IMR-90 (cell line): ENCODE data around the gene RPS15. TPM values are rescaled to one million over a fixed set of nuclear protein-coding genes. Genes with fewer than 3 reads are reported as not detected.
A peak's percentile ranks its signal among the peaks of the same experiment; 100 is the strongest.

Experiments
- ATAC-seq: fragments of 200-7000 bp; cut with Tn5 transposase; 2 replicates; pipeline ENCODE4 v1.9.1; 2020; ENCODE audit warnings: low read depth, mild to moderate bottlenecking, moderate library complexity
- BruUV-seq: library from RNA; stranded (reverse); fragments of 400-500 nt; replicated peaks from 2 replicates; lab custom pipeline; 2021; lab: Mats Ljungman, UMichigan
- CTCF ChIA-PET: fragments of 300-600 bp; formaldehyde crosslinking; extraction: SDS; loops from one replicate; lab custom pipeline; 2021; ENCODE audit warnings: antibody characterized with exemption; lab: Yijun Ruan, JAX
- POLR2A ChIA-PET: fragments of 300-600 bp; sonication (Branson Sonifier 250); formaldehyde crosslinking; loops from one replicate; lab custom pipeline; 2022; ENCODE audit warnings: antibody characterized with exemption; ENCODE audit not compliant: unreplicated experiment; lab: Charles Lee
- DNase-seq: peaks from one replicate; pipeline ENCODE4 v3.0.0; 2013
- H2AFZ ChIP-seq: replicated peaks from 2 replicates; pipeline ENCODE3; 2013; ENCODE audit warnings: low read length, mild to moderate bottlenecking; ENCODE audit not compliant: poor library complexity
- H2AK5ac ChIP-seq: 2 replicates; pipeline ENCODE4 v1.6.1; 2013; ENCODE audit warnings: low read depth, low read length, inconsistent platforms
- H2AK9ac ChIP-seq: replicated peaks from 2 replicates; pipeline ENCODE3; 2013; ENCODE audit warnings: mild to moderate bottlenecking, low read depth, low read length, moderate library complexity; ENCODE audit not compliant: poor library complexity
- H2BK120ac ChIP-seq: 2 replicates; pipeline ENCODE4 v1.6.1; 2013; ENCODE audit warnings: low read depth, low read length, inconsistent platforms
- H2BK15ac ChIP-seq: 3 replicates; pipeline ENCODE4 v1.6.1; 2013; ENCODE audit warnings: low read depth, low read length, inconsistent platforms
- H2BK20ac ChIP-seq: 2 replicates; pipeline ENCODE4 v1.6.1; 2013; ENCODE audit warnings: low read depth, mild to moderate bottlenecking, inconsistent platforms, low read length, moderate library complexity
- H2BK5ac ChIP-seq: 2 replicates; pipeline ENCODE4 v1.6.1; 2013; ENCODE audit warnings: mild to moderate bottlenecking, low read depth, low read length, inconsistent platforms; ENCODE audit not compliant: poor library complexity, severe bottlenecking
- H3K14ac ChIP-seq: replicated peaks from 2 replicates; pipeline ENCODE4 v1.6.1; 2013; ENCODE audit warnings: low read depth, low read length, inconsistent platforms
- H3K18ac ChIP-seq: 2 replicates; pipeline ENCODE4 v1.6.1; 2013; ENCODE audit warnings: low read depth, low read length, control low read depth
- H3K23ac ChIP-seq: 2 replicates; pipeline ENCODE4 v1.6.1; 2013; ENCODE audit warnings: low read depth, low read length, inconsistent platforms
- H3K27ac ChIP-seq: 2 replicates; pipeline ENCODE4 v1.5.1; 2013; ENCODE audit warnings: mild to moderate bottlenecking, control low read depth, low read length; ENCODE audit not compliant: insufficient read depth
- H3K27me3 ChIP-seq: 2 replicates; pipeline ENCODE4 v1.6.1; 2013; ENCODE audit warnings: low read length; ENCODE audit not compliant: control insufficient read depth, insufficient read depth
- H3K36me3 ChIP-seq: 2 replicates; pipeline ENCODE4 v1.6.1; 2013; ENCODE audit warnings: low read length, mixed read lengths; ENCODE audit not compliant: control insufficient read depth, insufficient read depth
- H3K4ac ChIP-seq: 2 replicates; pipeline ENCODE4 v1.6.1; 2013; ENCODE audit warnings: low read depth, low read length, inconsistent platforms
- H3K4me1 ChIP-seq: 2 replicates; pipeline ENCODE4 v1.6.1; 2013; ENCODE audit warnings: low read length, mixed read lengths; ENCODE audit not compliant: control insufficient read depth, insufficient read depth
- H3K4me2 ChIP-seq: 2 replicates; pipeline ENCODE4 v1.6.1; 2013; ENCODE audit warnings: low read depth, mild to moderate bottlenecking, control low read depth, low read length, moderate library complexity
- H3K4me3 ChIP-seq: 2 replicates; pipeline ENCODE4 v1.5.1; 2013; ENCODE audit warnings: low read depth, mild to moderate bottlenecking, control low read depth, low read length, moderate library complexity; ENCODE audit not compliant: insufficient read depth
- H3K56ac ChIP-seq: 2 replicates; pipeline ENCODE4 v1.6.1; 2013; ENCODE audit warnings: low read length, inconsistent platforms; ENCODE audit not compliant: insufficient read depth; ENCODE audit errors: extremely low read depth
- H3K79me1 ChIP-seq, 2 experiments: 2 replicates each; pipeline ENCODE4 v1.6.1; 2013; ENCODE audit warnings: low read length in 2 of 2, inconsistent platforms in 1 of 2, low read depth in 1 of 2
- H3K9ac ChIP-seq: 2 replicates; pipeline ENCODE4 v1.6.1; 2013; ENCODE audit warnings: low read depth, low read length, control low read depth
- H3K9me1 ChIP-seq: 2 replicates; pipeline ENCODE4 v1.6.1; 2013; ENCODE audit warnings: low read length, inconsistent platforms; ENCODE audit not compliant: insufficient read depth
- H3K9me3 ChIP-seq: 2 replicates; pipeline ENCODE4 v1.6.1; 2013; ENCODE audit warnings: low read length; ENCODE audit not compliant: control insufficient read depth, insufficient read depth
- H4K20me1 ChIP-seq: 2 replicates; pipeline ENCODE4 v1.6.1; 2013; ENCODE audit warnings: low read length, inconsistent platforms; ENCODE audit not compliant: insufficient read depth
- H4K5ac ChIP-seq: 2 replicates; pipeline ENCODE4 v1.6.1; 2013; ENCODE audit warnings: mild to moderate bottlenecking, low read depth, low read length, control low read depth
- H4K8ac ChIP-seq, 2 experiments: 2 replicates each; pipeline ENCODE4 v1.6.1; 2013; ENCODE audit warnings: low read depth in 2 of 2, low read length in 2 of 2, control low read depth in 1 of 2, inconsistent platforms in 1 of 2
- H4K91ac ChIP-seq: 2 replicates; pipeline ENCODE4 v1.6.1; 2013; ENCODE audit warnings: low read depth, low read length, inconsistent platforms; ENCODE audit not compliant: insufficient read depth
- BHLHE40 ChIP-seq: fragments of 150-350 bp; IDR thresholded peaks from 2 replicates; pipeline ENCODE4 v1.6.1; 2016; ENCODE audit warnings: mild to moderate bottlenecking, low read depth, low read length
- CEBPB ChIP-seq: IDR thresholded peaks from 2 replicates; pipeline ENCODE4 v1.6.1; 2012; ENCODE audit warnings: low read depth, low read length, improper control_type of control experiment
- FOS ChIP-seq: fragments of 150-350 bp; IDR thresholded peaks from 2 replicates; pipeline ENCODE4 v1.6.1; 2016; ENCODE audit warnings: low read depth, low read length
- MAFK ChIP-seq: IDR thresholded peaks from 2 replicates; pipeline ENCODE4 v1.6.1; 2012; ENCODE audit warnings: low read depth, low read length, improper control_type of control experiment
- MAZ ChIP-seq: IDR thresholded peaks from 2 replicates; pipeline ENCODE4 v1.6.1; 2012; ENCODE audit warnings: low read depth, mild to moderate bottlenecking, low read length, improper control_type of control experiment, moderate library complexity, borderline replicate concordance
- RCOR1 ChIP-seq: IDR thresholded peaks from 2 replicates; pipeline ENCODE4 v1.6.1; 2012; ENCODE audit warnings: mild to moderate bottlenecking, low read length, improper control_type of control experiment; ENCODE audit not compliant: insufficient replicate concordance
- WGBS, 2 experiments: methylation state at CpG; one replicate each; pipeline versions ENCODE4 v1.1.5 to v1.1.7; 2013; ENCODE audit warnings: missing lambda C conversion rate in 2 of 2; ENCODE audit not compliant: insufficient read length in 1 of 2; ENCODE audit errors: extremely low coverage in 2 of 2; 5-methylcytosine and 5-hydroxymethylcytosine counted together
- dilution Hi-C: fragments of 300-500 bp; cut with HindIII; formaldehyde crosslinking; loops from one replicate; pipeline ENCODE4 v1.14.3; 2018; ENCODE audit warnings: low sequenced_read_pairs; ENCODE audit not compliant: unreplicated experiment
- in situ Hi-C: fragments of 300-500 bp; cut with MboI; formaldehyde crosslinking; loops from 3 replicates; pipeline ENCODE4 v1.14.3; 2019; ENCODE audit warnings: low sequenced_read_pairs, inconsistent platforms, mixed read lengths
- intact Hi-C: fragments of 100-400 bp; cut with micrococcal nuclease; formaldehyde crosslinking; loops from 2 replicates; pipeline ENCODE4 v1.10.0; 2022
- polyA plus RNA-seq, 3 experiments: library from polyadenylated mRNA; depleted of rRNA; stranded (reverse); fragments of >200 nt; gene quantifications; 2 replicates each; pipeline ENCODE4 v1.2.3, GENCODE V29; 2012; ENCODE audit warnings: low replicate concordance in 1 of 3
- total RNA-seq: library from RNA; depleted of rRNA; stranded (reverse); fragments of >200 nt; gene quantifications from 2 replicates; pipeline ENCODE4 v1.2.3, GENCODE V29; 2012
- TF ChIP-seq, protein P1 (sequence below): fragments of 150-350 bp; IDR thresholded peaks from 2 replicates; pipeline ENCODE4 v1.6.1; 2017; ENCODE audit warnings: mild to moderate bottlenecking, antibody characterized with exemption, low read length, low read depth
- TF ChIP-seq, protein P2 (sequence below): fragments of 150-350 bp; IDR thresholded peaks from 2 replicates; pipeline ENCODE4 v1.6.1; 2016; ENCODE audit warnings: low read depth, mild to moderate bottlenecking, low read length, moderate library complexity, borderline replicate concordance

Gene RPS15
- total and polyA plus RNA-seq, 2 of the 4 experiments (the other 2 are of a cell fraction): 1,179 to 1,855 TPM

DNA sequence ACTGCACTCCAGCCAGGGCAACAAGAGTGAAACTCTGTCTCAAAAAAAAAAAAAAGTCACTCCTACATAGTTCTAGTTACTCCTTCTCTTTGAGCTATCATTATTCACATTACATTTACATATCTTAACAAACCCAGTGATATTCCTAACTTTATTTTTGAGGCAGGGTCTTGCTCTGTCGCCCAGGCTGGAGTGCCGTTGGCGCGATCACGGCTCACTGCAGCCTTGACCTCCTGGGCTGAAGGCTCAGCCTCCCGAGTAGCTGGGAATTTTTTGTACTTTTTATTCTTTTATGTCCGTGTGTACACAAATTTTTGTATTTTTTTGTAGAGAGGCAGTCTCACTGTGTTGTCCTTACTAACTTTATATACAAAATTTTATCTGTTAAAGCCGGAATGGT is 587 bp upstream of the RPS15 start:
- Histone ChIP-seq H2AK5ac (no peak overlapping the region), H2AFZ (no peak overlapping the region), H3K9me3 (no peaks in the 10 kb centered on the region), H3K4me3 (no peak overlapping the region), H3K9me1 (no peaks in the 10 kb centered on the region; the same call in 1 of the 2 replicates), H4K5ac (no peak overlapping the region), H3K9ac (no peak overlapping the region), H3K27me3 (no peaks in the 10 kb centered on the region), H3K56ac (no peak overlapping the region), H2BK120ac (no peak overlapping the region), H3K23ac (no peak overlapping the region), H3K36me3 (peaks cover 57% of the 10 kb centered on the region), H4K20me1 (peaks cover 43% of the 10 kb centered on the region), H4K91ac (no peak overlapping the region), H3K79me1 (peaks cover 26 to 42% of the 10 kb centered on the region in 2 experiments), H3K4me2 (no peak overlapping the region), H3K4ac (no peak overlapping the region), H3K27ac (no peak overlapping the region), H3K14ac (no peak overlapping the region), H4K8ac (peak overlapping the region; percentile 48 to 89; a peak in 1 of 4 replicates), H2BK20ac (no peak overlapping the region), H2AK9ac (no peak overlapping the region), H2BK15ac (no peak overlapping the region), H2BK5ac (peak overlapping the region; percentile 33), H3K4me1 (peaks cover 6% of the 10 kb centered on the region), H3K18ac (no peak overlapping the region)
- intact Hi-C loops: no loop called here
- in situ Hi-C loops: no loop called here
- DNase-seq (no peak), ATAC-seq (no peak)
- TF ChIP-seq, protein P1, sequence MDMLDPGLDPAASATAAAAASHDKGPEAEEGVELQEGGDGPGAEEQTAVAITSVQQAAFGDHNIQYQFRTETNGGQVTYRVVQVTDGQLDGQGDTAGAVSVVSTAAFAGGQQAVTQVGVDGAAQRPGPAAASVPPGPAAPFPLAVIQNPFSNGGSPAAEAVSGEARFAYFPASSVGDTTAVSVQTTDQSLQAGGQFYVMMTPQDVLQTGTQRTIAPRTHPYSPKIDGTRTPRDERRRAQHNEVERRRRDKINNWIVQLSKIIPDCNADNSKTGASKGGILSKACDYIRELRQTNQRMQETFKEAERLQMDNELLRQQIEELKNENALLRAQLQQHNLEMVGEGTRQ: no peak
- TF ChIP-seq RCOR1 (no peak), MAFK (no peak), BHLHE40 (no peak), FOS (no peak), MAZ (no peak), CEBPB (no peak)
- TF ChIP-seq, protein P2, sequence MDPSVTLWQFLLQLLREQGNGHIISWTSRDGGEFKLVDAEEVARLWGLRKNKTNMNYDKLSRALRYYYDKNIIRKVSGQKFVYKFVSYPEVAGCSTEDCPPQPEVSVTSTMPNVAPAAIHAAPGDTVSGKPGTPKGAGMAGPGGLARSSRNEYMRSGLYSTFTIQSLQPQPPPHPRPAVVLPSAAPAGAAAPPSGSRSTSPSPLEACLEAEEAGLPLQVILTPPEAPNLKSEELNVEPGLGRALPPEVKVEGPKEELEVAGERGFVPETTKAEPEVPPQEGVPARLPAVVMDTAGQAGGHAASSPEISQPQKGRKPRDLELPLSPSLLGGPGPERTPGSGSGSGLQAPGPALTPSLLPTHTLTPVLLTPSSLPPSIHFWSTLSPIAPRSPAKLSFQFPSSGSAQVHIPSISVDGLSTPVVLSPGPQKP: no peak
- no CpG with 5 or more reads among the region's 8 CpGs for WGBS, 2 experiments
- dilution Hi-C loops: no loop called here
- POLR2A ChIA-PET: interaction anchor here (0.6 kb wide), 1 partner anchor 140 kb away, joined by 9 read pairs; no protein-coding TSS in a partner anchor
- BruUV-seq: no TSS peak
- CTCF ChIA-PET: no interaction called here
